GM18507 (cell line): ENCODE results near the gene GOLGB1.
A peak's percentile ranks its signal among the peaks of the same experiment; 100 is the strongest.

ENCODE experiments used
- DNase-seq: peaks from one replicate; pipeline ENCODE4 v3.0.0; 2011; ENCODE audit warnings: low read depth; ENCODE audit not compliant: insufficient read length; ENCODE audit errors: extremely low spot score
- FAIRE-seq: peaks from 2 replicates; lab custom pipeline; 2011; peaks lifted over from hg19 to GRCh38; lab: Jason Lieb, UNC

GOLGB1 gene

DNA sequence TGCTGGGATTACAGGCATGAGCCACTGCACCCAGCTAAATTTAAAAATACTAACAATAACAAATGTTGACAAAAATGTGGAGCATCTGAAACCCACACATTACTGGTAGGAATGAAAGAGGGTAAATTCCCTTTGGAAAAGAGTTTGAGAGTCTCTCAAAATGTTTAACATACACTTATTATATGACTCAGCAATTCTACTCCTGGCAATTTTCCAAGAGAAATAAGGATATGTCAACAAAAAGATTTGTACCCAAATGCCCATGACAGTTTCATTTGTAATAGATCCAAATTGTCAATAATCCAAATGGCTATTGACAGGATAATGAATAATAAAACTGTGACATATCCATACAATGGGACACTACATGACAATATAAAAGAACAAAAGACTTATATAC, 97.9 kb downstream of the GOLGB1 start:
- no peak for DNase-seq
- peak; percentile 24 for FAIRE-seq

DNA sequence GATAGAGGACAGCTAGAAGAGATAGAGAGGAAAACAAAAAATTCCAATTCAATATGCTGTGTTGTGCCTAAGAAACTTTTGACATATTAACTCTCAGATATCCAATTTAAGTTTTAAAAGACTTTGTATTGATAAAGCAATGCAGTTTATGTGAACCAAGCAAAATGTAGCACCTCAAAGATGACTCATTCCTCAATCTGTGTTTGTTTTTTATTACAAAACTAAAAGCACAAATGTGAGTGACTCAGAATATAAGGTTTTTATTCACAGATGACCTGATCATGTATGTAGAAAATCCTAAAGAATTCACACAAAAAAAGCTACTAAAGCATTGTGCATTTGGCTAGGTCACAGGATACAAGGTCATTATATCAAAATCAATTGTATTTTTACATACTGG, 99.9 kb downstream of the GOLGB1 start:
- no peak for DNase-seq
- no peak for FAIRE-seq

DNA sequence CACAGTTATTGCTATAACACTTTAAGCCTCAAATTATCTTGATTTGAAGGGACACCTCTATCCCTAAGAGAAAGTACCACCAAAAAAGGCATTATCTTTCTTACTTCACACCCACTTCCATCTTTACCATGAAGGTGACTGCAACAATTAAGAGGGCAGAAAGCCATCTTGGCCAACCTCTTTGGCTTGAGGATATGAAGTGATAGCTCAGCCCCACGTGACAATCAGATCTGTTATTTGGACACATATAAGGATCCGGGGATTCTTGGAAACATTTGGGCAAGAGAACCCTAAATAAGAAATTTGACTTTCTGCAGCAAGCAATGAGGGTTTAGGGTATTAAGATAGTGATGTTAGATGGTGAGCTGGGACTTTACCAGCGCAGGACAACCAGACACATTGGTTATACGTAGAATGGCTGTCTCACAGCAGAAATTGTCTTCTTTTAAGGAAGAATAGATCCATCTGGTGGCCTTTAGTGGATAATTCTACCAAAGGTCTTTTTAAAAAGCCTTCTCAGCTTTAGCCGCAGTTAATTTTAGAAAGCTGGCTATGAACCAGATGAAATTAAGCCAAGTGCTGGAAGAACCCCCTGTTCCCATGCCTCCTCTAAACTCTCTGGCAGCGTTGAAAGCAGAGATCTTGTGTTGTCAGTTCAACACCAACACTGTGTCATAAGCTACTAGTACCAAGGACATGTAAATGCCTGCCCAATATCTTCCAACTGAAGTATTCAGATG, 101.2 kb downstream of the GOLGB1 start:
- no peak for DNase-seq
- FAIRE-seq: no peak

DNA sequence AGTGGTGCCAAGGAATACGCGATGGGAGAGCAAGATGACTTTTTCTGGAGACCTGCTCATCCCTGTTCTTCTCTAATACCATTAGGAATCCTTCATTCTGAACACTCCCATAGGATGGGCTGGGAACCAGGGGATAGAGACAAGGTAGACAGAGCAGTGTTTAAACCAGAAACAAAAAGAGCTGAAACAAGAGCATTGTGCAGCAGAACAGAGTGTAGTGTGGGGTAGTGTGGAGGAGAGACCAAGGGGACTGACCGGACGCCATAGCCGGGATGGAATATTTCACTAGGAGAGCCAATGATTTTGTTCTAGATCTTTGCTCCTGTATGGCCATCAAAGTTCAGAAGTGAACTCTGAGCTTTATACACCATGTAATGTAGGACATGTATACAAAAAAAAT, 104.5 kb downstream of the GOLGB1 start:
- FAIRE-seq: no peak

DNA sequence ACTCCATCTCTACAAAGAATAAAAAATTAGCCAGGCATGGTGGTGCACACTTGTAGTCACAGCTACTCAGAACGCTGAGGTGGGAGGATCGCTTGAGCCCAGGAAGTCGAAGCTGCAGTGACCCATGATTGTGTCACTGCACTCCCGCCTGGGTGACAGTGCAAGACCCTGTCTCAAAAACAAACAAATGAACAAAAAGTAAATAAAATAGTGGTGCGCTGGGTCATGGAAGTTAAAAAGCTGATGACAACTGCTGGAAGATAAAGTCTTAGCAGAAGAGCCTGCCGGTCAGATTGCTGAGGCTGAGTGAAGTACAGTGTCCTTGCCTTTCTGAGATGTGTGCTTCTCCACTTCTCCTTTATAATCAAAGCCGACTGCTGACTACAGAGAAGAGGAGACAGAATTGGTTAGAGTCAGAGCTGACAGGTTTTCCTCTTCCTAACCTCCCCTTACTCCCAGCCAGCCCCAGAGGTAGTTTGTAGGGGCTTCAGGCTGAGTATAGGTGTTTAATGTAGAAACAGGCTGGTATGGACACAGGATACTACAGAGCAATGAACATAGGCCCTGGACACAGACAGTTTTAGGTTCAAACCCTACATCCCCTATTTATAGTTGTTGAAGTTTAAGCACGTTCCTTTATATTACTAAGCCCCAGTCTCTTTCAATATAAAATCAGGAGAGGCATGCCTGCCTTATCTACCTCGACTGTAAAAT, 106.8 kb downstream of the GOLGB1 start:
- FAIRE-seq (no peak), DNase-seq (no peak)

More for the DNA sequence above, 104.5 kb downstream of the GOLGB1 start:
- DNase-seq: no peak

DNA sequence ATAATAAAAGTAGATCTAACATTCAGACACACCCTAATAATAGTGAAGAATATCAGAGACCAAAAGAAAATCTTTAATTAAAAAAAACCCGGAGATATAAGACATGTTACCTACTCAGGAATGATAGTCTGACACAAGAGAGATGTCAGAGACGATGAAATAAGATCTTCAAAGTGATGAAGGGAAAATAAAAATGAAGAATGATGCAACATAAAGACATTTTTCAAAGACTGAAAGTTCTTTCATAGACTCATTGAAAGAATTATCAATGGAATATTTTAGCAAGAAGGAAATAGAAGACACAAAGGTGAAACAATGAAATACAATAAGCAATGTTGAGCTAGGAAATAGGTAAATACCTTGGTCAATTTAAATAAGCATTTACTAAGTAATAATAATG, 108.4 kb downstream of the GOLGB1 start:
- DNase-seq (no peak), FAIRE-seq (no peak)

DNA sequence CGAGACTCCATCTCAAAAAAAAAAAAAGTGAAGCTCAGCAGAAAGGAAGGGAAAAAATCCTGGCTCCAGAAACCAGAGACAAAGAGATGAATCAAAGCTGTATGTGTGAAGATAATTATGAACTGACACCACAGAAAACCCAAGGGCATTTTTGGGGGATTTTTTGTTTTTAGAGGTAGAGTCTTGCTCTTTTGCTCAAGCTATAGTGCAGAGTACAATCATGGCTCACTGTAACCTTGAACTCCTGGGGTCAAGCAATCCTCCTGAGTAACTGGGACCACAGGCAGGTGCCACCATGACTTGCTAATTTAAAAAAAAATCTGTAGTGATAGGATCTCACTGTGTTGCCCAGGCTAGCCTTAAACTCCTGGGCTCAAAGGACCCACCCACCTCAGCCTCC, 111.6 kb downstream of the GOLGB1 start:
- no peak for DNase-seq
- FAIRE-seq: no peak

DNA sequence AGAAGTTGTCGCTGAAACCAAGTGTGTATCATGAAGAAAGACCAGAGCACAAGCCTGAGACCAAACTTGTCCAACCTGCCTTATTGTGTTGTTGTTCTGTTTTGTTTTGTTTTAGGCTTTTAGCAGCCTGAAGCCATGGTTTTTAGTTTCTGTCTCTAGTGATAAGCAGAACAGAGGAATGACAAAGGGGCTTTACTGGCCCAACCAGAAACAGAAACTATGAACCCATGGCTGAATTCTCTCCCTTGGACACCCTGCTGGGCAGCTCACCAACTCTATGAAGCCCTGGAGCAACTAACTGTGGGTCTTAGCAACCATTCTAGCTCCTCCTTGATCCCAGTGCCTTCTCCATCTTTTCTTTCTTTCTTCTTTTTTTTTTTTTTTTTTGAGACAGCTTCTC, 119.2 kb downstream of the GOLGB1 start:
- no peak for DNase-seq
- no peak for FAIRE-seq

DNA sequence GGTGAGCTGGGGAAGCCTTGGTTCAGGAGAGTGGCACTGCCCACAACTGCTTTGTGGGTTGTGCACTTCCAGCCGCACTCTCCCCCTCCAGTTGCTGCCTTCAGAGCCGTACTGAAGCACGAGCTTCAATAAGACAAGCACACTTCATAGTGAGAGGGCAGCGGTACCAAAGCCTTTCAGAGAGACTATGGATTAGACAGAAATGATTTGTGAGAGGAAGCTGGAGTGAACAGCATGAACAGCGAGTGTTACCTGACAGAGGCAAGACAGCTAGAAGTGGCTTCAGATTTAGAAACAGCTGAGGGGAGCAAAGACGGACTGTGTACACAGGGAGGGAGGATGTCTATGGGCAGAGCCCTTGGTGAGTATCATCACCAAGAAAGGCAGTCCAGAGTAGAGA, 119.9 kb downstream of the GOLGB1 start:
- FAIRE-seq (no peak), DNase-seq (no peak)

DNA sequence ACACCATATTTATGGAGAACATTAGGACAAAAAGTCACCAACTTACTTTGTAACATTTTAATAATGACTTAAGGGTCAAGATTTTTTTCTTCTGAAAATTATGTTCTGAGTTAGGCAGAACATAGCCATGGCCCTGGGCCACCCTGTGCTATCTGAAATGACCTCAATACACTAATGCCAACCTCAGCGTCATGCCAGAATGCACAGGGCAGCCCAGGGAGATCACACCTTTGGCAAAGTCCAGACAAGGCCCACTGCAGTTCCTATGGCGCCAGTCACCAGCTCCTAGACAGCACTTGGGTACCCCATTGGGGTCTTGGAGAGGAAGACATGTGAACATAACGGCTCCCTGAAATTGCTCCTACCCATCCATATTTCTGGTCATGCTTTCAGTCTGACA, 121.9 kb downstream of the GOLGB1 start:
- no peak for DNase-seq
- no peak for FAIRE-seq

DNA sequence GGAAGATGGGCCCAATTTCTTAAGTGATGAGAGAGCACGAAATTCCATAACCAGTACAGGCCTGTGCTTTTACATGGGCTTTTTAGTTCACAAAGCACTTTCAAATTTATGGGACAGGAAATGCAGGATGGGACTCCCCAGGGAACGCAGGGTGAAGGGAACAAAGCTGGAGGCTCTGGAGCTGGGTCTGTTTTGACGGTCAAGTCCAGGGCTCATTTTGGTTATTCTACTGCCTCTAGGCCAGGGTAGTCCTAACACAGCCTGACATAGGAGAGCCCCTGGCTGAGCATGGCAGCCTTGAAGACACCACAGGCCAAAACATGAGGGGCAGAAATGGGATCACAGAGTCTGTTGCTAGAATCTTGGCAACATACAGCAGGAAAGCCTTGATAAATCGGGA, 122.3 kb downstream of the GOLGB1 start:
- FAIRE-seq: no peak

DNA sequence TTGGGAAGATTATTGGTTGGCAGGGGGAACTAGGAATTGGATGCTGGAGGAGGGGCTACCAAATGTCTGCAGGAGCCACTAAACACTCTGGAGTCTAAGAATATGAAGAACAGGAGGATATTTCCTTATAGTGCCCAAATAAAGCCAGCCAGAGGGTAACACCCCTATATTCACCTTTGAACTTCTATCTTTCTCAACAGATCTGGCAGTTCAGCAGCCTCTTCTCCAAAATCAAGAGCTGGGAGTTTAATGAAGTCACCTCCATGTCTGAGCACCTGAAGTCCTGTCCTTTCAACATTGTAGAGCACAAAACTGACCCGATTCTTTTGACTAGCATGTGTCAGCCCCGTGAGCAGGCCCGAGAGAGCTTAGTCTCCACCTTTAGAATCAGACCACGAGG, 123.0 kb downstream of the GOLGB1 start:
- DNase-seq (no peak), FAIRE-seq (no peak)

More for the DNA sequence above, 122.3 kb downstream of the GOLGB1 start:
- DNase-seq: no peak

DNA sequence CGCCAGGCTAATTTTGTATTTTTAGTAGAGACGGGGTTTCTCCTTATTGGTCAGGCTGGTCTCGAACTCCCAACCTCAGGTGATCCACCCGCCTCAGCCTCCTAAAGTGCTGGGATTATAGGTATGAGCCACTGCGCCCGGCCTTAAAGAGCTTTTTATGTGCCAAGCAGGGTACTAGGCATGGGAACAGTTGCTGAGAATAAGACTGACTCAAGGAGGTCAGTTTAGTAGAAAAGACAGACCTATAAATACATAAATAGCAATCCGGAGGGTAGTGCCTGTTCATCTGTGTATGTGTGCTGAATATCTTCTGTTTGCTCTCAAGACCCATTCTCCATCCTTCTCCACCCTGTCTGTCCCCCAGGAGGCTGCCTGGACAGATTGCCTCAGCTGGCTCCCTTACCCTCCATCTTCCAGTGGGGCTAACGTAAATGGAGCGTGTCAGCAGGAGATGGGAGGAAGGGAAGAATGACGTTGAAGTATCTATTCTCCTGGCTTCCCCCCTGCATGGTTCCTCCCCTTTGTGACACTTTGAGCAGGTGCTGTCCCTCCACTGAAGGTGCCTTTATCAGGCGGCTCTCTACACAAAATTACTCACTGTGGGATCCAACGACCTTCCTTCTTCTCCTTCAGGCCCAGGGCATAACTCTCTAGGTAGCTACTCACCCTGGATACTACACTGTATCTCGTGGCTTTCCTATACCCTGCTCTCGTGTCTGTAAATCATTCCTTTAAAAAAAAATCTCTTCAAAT, 125.2 kb downstream of the GOLGB1 start:
- DNase-seq (no peak), FAIRE-seq (no peak)

DNA sequence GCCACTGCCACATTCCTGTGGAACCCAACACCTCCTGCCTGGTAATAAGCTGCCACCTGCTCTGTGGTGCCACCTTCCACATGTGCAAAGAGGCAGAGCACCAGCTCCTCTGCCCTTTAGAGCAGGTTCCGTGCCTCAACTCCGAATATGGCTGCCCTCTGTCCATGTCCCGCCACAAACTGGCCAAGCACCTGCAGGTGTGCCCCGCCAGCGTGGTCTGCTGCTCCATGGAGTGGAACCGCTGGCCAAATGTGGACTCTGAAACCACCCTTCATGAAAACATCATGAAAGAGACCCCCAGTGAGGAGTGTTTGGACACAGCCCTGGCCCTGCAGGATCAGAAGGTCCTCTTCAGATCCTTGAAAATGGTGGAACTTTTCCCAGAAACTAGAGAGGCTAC, 128.1 kb downstream of the GOLGB1 start:
- FAIRE-seq: no peak
- DNase-seq: no peak

DNA sequence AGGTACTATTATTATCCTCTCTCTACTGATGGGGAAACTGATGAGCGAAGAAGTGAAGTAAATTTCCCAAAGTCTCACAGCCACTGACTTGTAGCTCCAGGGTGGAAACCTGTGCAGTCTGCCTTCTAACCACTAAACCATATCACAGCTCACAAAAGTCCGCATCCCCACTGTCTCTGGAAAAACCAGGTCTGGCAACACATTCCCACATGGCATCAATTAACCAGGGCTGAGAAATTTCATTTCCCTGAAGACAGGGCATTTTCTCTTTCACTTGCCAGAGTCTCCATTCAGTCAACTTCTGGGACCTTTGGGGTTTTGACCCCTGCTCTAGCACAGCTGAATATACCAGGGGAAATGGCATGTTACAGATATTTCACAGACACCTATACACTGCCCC, 129.8 kb downstream of the GOLGB1 start:
- FAIRE-seq (no peak), DNase-seq (no peak)
